Measurements from ENCODE around the gene ZDHHC24.

The ZDHHC24 gene

DNA sequence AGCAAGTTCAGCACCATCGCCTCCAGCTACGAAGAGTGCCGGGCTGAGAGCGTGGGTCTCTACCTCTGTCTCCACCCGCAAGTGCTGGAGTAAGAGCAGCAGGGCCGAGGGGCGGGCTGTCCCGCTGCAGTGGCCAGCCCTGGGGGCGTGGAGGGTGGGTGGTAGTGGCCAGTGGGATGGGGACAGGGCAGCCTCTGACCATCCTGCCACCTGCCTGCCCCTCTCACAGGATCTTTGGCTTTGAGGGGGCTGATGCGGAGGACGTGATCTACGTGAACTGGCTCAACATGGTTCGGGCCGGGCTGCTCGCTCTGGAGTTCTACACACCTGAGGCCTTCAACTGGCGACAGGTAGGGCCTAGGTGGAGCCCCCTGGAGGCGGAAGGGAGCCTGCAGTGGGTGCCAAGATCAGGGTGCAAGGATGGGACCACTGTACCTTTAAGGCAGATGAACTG, 50.4 kb downstream of the ZDHHC24 start:
- DNase-seq (ENCODE audit: low spot score), result no peak

DNA sequence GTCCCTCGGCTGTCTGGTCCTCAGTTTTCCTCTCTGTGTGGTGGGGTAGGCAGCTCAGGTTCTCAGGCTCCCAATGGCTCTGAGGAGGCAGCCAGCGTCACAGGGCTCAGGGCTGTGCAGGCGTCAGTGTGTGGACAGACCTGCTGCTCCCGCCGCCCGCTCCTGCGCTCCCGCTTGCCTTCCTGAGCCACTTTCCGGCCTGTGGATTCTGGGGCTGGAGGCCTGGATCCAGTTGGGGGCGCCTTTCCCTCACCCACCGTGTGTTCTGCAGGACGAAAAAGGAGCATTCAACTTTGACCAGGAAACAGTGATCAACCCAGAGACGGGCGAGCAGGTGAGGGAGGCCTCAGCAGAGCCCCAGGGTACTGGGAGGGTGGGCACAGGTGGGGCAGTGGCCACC, 50.9 kb downstream of the ZDHHC24 start:
- DNase-seq (ENCODE audit: low spot score), result no peak

DNA sequence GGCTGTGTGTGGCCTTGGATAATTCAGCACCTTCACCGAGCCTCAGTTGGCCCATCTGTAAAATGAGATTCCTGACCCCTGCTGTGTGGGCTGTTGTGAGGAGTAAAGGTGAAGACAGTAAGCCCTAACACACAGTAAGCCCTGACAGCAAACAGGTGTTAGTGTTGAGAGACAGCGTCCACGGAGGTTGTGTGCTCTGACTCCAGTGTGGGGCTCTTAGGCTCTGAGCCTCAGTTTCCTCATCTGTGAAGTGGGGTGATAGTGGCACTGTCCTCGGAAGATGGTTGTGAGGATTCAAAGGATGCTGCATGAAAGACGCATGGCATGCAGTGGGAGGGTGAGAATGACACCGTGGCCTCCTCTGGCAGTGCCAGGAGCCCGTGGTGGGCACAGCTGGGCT, 51.4 kb downstream of the ZDHHC24 start:
- no peak for DNase-seq (ENCODE audit: low spot score)

DNA sequence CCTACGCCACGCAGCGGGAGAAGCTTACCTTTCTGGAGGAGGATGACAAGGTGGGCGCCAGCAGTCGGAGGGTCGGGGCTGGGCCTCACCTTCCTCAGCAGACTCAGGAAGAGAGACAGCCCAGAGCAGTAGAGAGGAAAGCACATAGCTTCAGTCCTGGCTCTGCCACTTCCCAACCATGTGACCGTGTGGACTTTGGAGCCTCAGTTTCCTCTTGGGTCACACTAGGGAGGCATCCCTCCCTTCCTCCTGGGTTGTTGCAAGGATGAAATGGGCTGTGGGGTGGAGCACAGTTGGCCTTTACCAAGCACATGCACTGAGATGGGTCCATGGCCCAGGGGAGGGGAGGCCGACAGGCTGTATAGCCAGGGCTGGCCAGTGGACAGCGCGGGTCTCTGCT, 52.7 kb downstream of the ZDHHC24 start:
- DNase-seq (ENCODE audit: low spot score), result no peak

DNA sequence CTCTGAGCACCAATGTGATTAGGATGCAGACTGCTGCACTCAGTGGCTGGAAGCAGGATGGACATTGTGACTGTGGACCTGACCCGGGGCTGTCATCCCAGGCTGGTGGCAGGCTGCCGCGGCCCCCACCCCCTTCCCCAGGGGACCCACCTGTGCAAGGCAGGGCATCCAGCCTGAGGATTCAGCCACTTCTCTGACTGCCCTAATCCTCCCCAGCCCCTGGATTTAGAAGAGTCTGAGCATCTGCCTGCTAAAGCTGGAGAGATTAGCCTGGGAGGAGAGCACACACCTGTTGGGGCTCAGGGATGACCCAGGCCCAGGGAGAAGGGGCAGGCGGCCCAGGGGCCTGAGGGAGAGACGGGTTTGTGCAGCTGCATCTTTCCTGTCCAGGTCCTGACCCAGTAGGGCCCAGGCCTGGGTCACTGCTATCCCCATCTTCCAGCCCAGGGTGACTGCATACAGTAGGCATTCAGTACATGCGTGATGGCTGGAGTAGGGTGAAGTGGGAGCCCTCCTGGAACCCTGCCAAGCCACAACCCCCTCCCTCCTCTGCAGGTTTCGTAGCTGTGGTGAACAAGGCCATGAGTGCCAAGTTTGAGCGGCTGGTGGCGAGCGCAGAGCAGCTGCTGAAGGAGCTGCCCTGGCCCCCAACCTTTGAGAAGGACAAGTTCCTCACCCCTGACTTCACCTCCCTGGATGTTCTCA, 53.5 kb downstream of the ZDHHC24 start:
- DNase-seq (ENCODE audit: low spot score), result no peak

DNA sequence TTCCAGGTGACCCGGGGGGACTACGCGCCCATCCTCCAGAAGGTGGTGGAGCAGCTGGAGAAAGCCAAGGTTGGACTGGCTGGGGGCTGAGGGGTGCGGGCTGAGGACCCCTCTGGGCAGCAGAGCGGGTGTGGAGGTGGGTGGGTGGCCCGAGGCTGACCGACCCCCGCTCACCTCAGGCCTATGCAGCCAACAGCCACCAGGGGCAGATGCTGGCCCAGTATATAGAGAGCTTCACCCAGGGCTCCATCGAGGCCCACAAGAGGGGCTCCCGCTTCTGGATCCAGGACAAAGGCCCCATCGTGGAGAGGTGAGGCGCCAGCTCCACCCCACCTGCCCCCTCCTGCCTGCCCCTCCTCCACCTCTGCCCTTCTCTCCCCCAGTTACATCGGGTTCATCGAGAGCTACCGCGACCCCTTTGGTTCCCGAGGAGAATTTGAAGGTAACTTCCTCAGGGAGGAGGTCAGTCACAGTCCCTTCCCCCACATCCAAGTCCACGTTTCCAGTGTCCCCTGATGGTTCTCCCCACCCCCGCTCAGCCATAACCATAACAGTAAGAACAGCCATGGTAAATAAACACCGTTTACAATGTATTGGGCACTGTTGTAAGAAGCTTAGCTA, 54.4 kb downstream of the ZDHHC24 start:
- no peak for DNase-seq (ENCODE audit: low spot score)

DNA sequence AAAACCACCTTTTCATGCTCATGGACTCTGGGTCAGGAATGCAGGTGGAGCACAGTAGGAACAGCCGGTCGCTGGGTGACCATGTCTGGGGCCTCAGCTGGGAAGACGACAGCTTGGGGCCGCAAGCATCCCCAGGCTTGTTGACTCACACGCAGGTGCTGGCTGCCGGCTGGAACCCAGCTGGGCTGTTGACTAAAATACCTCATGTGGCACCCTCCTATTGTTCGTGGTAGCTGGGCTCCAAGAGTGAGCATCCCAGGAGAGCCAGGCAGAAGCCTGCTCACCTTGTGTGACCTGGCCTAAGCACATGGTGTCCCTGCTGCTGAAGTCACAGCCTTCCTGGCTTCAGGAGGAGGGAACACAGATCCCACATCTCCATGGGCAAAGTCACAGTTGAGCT, 56.2 kb downstream of the ZDHHC24 start:
- DNase-seq (ENCODE audit: low spot score), result no peak

DNA sequence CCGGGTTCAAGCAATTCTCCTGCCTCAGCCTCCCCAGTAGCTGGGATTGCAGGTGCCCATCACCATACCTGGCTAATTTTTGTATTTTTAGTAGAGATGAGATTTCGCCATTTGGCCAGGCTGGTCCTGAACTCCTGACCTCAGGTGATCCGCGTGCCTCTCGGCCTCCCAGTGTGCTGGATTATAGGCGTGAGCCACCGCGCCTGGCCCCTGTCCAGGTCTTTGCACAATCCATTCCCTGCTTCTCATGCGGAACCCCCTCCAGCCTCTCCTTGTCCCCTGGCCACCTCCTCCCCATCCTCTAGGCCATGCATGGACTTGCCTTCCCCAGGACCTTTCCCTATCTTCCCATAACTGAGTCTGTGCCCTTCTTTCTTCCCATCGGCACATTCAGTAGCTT, 56.9 kb downstream of the ZDHHC24 start:
- no peak for DNase-seq (ENCODE audit: low spot score)

DNA sequence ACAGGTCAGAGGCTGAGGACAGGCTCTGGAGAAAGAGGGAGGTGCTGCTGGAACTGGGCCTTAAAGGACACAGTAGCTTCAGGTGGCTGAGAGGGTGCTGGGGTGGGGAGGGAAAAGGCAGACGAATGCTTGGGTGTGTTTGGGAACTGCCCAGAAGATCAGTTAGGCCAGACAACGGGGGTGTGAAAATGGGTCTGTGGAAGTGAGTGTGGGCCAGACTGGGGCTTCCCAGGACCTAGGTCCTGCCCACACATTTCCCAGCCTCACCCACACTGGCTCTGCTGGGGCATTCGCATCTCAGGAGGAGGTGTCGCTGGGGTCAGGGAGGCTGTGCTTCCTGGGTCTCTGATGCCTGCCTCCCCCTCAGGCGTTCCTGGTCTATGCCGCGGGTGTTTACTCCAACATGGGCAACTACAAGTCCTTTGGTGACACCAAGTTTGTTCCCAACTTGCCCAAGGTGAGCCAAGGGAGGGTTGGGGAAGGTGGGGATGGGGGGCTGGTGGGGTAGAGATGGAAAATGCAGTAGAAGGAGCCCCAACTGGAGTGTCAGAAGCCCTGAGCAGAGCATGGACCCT, 61.0 kb downstream of the ZDHHC24 start:
- no peak for DNase-seq (ENCODE audit: low spot score)

DNA sequence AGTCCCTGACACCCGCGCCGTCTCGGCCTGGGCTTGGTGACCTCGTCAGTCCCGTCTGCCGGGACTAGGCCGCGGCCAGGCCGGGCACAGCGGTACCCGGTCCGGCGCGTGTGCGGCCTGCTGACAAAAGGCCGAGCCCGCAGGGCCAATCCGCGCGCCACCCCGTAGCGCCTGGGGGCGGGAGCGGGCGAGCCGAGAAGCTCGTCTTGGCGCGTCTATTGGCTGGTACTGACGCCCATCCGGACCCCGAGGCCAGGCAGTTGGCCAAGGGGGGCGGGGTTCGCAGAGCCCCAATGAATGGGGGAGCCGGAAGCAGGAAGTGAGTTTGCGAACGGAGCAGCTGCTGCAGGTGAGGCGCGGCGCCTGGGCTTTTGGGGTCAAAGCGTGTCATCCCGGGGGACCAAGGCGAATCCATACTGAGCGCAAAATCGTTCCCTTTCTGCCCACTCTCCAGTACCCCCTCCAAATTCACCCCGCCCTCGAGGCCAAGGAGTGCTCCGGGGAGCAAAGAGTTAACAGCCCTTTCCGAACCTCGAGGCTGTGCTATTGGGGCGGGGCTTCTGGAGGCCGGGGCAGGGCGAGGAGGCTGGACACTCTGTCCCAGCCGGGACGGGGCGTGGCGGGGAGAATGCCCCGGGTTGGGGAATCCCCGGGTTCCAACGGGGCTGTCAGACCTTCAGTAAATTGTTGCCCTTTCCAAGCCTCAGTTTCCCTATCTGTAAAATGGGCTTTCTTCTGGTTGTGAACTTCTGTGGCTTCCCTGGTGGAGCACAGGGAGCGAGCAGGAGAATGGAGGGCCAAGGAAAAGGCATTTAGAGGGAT, 65.5 kb downstream of the ZDHHC24 start, which contains the start of gene DPP3:
TSS of gene DPP3 (plus strand) at position 318 of the 822 bp plus-strand sequence. CDS start 1,767 bp downstream, outside the sequence.
- DNase-seq (ENCODE audit: low spot score), result peak; percentile 97

DNA sequence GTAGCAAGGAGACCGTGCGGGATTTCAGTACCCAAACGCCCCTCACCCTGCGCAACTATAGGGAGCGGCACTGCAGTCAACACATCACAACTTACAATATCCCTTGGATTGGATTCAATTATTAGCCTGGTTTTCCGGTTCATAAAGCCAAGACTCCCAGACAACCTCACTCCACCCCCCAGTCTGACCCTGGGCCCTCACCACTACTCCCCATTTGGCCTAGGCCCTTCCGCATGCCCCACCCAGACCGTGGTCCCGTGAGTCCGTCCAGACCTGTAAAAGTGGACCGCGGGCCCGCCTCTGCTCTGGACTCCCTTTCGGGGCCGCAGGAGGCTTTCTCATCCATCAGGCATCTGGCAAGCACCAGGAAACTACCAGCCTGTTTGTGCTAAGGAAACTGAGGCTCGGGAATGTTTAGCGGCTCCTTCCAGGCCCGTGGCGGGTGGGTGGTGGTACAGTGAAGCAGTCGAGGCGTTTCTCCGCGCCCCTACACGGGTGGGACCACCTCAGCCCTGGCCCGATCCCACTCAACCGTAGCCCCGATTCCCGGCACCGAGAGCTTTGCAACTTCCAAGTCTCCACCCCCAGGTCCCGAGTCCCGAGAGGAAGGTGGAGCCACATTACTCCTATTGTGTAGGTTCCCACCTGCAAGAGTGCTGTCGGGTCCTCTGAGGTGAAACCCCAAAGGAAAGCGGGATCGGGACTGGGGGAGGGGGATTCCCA, 66.3 kb downstream of the ZDHHC24 start:
- peak; percentile 48 for DNase-seq (ENCODE audit: low spot score)

DNA sequence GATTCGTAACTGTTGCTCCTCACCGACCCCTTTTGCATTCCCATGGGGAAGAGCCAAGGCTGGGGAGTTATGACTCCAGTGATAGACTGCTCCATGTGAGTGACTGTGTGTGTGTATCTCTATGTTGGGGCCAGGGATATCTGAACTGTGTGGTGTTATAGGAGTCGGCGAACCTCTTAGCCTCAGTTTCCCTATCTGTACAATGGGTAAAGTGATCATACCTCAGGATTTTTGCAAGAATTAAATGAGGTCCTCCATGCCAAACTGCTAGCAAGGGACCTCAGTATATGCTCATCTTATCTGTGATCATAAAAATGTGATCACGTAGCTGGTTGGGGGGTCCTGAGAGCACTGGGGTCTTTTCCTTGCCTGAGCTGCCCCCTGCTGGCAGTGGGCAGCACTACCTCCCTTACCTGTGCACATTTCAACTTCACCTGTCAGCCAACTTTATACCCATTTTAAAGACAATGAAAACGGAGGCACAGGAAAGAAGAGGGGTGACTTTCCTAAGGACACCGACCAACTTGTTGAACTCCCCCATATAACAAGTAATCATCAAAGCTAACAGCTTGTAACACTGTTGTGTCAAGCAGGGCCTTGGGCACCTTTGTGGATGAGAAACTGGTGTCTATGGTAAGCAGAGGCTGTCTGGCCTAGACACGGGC, 67.0 kb downstream of the ZDHHC24 start:
- DNase-seq (ENCODE audit: low spot score), result no peak

DNA sequence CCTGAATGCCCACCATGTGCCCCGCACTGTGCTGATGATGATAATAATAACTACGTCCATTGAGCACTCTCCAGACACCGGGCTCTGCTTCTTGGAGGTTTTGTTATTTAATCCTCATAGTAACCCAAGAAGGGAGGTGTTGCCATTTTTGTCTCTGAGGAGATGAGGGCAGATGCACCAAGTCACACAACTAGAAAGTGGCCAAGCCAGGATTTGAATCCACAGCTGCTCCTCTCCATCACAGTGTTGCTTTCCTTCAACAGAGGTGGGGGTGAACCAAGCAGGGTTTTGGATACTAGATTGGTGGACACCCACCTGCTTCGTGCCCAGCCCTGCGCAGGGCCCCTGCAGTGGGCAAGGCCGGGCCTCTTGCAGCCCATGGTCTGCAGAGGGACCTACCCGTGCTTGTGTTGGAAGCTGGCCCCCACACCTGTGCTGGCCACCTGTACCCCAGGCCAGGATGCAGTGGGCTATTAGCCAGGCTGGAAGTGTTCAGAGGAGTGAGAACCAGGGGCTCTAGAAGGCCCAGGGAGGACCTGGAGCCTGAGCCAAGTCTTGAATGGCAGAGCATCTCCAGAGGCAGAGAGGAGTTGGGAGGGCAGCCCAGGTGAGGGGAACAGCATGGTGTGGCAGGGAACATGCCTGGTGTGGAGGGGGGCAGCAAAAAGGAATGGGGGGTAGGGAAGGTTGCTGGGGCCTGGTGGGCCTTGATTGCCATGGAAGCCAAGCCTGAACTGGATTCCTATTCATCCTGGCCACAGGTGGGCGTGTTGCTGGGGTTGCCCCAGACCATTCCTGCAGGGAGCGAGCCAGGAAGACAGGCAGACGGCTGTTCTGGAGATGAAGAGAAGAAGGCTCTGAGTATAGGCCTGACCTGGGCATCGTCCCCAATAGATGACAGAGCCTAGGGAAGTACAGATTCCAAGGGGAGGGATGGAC, 68.3 kb downstream of the ZDHHC24 start:
- no peak for DNase-seq (ENCODE audit: low spot score)

DNA sequence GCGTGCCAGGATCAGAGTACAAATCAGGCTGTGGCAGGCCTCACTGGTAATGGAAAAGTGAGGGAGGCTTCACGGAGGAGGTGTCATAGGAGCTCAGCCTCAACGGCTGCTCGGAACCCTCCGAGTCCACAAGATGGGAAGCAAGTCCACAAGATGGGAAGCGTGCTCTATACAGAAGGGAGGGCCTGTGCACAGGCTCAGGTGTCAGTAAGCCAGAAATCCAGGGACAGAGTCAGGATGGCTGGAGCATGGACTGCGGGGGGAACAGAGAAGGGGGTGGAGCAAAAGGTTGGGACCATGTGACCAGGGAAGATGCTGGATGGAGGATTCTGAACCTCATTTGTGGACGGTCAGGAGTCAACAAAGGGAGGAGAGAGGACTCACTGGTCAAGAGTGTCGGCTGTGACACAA, 69.0 kb downstream of the ZDHHC24 start:
- no peak for DNase-seq (ENCODE audit: low spot score)

DNA sequence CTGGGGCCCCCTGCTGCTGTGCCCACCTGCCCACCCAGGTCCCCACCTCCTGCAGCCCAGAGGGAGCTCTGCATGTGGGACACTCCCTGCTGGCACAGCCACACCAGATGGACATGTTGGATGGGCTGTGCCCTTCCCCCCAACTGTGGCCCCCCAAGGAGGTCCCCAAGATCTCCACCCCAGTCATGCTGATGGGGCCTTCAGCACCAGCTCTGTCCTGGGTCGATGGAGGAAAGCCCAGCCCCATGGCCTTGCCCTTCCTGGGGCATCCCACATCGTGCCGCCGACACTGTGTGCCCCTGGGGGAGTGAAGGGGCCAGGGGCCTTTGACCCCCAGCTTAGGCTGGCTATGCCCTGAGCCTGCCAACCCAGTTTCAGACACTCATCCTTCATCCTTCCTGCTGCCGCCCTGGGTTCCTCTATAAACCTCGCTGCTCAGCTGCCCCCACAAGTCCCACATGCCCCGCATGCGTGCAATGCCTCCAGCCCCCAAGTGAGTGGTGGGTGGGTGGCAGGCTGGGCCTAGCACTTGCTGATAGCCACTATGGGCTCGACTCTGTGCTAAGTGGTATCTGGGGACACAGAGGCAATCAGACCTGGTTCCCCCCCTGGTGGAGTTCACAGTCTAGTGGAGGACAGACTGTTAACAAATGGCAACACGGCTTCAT, 69.5 kb downstream of the ZDHHC24 start:
- DNase-seq (ENCODE audit: low spot score), result no peak

DNA sequence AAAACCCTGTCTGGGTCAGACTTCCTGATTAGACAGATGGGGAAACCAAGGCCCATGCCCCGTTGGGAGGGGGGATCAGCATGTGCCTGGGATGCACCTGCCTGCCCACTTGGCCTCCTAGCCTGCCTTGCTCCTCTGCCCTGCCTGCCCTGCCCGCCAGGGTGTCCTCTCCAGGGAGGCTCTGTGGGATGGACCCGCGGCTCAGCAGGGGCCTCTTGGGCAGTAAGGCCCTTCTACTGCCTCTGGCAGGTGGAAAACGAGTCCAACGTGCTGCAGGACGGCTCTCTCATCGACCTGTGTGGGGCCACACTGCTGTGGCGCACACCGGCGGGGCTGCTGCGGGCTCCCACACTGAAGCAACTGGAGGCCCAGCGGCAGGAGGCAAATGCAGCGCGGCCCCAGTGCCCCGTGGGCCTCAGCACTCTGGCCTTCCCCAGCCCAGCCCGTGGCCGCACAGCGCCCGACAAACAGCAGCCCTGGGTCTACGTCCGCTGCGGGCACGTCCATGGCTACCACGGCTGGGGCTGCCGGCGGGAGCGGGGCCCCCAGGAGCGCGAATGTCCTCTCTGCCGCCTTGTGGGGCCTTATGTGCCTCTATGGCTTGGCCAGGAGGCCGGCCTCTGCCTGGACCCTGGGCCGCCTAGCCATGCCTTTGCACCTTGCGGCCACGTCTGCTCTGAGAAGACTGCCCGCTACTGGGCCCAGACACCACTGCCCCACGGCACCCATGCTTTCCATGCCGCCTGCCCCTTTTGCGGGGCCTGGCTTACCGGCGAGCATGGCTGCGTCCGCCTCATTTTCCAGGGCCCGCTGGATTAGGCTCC, 70.3 kb downstream of the ZDHHC24 start:
- no peak for DNase-seq (ENCODE audit: low spot score)

DNA sequence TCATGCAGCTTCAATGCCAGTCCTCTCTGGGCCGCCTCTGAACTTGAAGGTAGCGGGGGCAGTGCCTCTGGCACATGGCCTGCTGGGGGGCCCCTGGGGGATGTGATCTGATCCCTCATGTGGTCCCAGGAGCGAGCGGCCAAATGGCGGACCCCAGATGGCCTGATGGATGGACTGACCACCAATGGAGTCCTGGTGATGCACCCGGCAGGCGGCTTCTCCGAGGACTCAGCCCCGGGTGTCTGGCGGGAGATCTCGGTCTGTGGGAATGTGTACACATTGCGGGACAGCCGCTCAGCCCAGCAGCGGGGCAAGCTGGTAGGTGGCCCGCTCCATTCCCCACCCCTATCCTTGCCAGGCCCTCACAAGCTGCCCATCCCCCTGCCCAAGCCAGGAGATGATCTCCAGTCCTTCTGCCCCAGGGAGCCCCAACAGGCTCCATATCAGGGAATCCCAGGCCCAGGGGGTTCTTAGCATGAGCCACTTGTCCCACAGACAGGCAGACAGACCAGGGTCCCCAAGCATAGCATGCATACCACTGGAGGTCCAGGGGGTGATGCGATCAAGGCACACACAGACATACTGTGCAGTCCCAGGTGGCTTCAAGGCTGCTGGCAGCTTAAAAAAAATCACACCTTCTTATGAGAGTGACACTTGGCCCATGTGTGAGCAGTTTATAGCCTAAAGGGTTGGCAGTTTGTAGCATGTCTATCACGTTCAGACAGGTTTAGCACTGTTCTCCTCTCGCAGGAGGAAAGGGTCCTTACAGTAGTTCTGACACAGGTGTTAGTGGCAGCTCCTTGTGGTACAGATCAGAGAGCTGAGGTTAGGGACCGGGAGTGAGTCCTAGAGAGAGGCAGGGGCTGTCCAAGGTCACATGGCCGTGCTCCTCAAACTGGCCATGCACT, 72.0 kb downstream of the ZDHHC24 start:
- DNase-seq (ENCODE audit: low spot score), result no peak

DNA sequence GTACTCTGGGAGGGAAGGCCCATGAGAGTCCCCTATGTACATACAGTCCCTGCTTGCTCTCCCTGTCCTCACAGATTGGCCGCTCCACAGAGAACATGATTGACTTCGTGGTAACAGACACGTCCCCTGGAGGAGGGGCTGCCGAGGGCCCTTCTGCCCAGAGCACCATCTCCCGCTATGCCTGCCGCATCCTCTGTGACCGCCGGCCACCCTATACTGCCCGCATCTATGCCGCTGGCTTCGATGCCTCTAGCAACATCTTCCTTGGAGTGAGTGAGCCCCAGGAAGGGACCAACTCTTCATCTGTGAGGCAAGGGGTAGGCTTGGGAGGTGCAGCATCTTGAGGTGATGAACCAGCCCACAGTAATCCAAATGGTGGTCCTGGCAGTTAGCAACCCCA, 72.7 kb downstream of the ZDHHC24 start:
- no peak for DNase-seq (ENCODE audit: low spot score)

All from RKO (cell line).